Common myeloid progenitor, CD34-positive (primary cell): ENCODE measurements around the gene PPP5C.

Experiments used
- CTCF ChIA-PET: fragments of 350-600 bp; sonication (Branson Sonifier 250); formaldehyde crosslinking; loops from one replicate; lab custom pipeline; 2021; ENCODE audit warnings: antibody characterized with exemption; lab: Charles Lee
- POLR2A ChIA-PET: fragments of 350-600 bp; sonication (Branson Sonifier 250); formaldehyde crosslinking; loops from one replicate; lab custom pipeline; 2021; ENCODE audit warnings: antibody characterized with exemption; lab: Charles Lee
- DNase-seq, 3 donors: peaks; one replicate each; pipeline versions ENCODE4 v3.0.0 to v3.0.0-alpha.2; 2013
- H3K27ac ChIP-seq, 2 experiments: 1 replicate in 1 of 2; 2 replicates in 1 of 2; pipeline ENCODE4 v1.7.0; 2013; ENCODE audit warnings: inconsistent platforms in 2 of 2, low read length in 2 of 2, mild to moderate bottlenecking in 2 of 2, low read depth in 1 of 2, moderate library complexity in 1 of 2; ENCODE audit not compliant: severe bottlenecking in 2 of 2, insufficient read depth in 1 of 2, poor library complexity in 1 of 2
- H3K27me3 ChIP-seq, 5 experiments: replicated peaks in 2 of 5; 1 replicate in 3 of 5; 2 replicates in 2 of 5; pipeline versions ENCODE4 v1.6.1 to v1.7.0; 2013; ENCODE audit warnings: low read length in 4 of 5, mild to moderate bottlenecking in 2 of 5, moderate library complexity in 2 of 5, inconsistent platforms in 1 of 5; ENCODE audit not compliant: insufficient read depth in 5 of 5, control insufficient read depth in 4 of 5
- H3K36me3 ChIP-seq, 4 experiments: 1 replicate in 2 of 4; 2 replicates in 2 of 4; pipeline versions ENCODE4 v1.6.1 to v1.7.0; 2013; ENCODE audit warnings: low read length in 3 of 4, control low read depth in 1 of 4, mild to moderate bottlenecking in 1 of 4; ENCODE audit not compliant: control insufficient read depth in 4 of 4, insufficient read depth in 4 of 4
- H3K4me1 ChIP-seq, 4 experiments: 1 replicate in 3 of 4; 2 replicates in 1 of 4; pipeline versions ENCODE4 v1.6.1 to v1.7.1; 2013; ENCODE audit warnings: low read length in 3 of 4, mild to moderate bottlenecking in 3 of 4, control low read depth in 1 of 4, inconsistent platforms in 1 of 4, moderate library complexity in 1 of 4; ENCODE audit not compliant: control insufficient read depth in 4 of 4, insufficient read depth in 4 of 4; ENCODE audit errors: control extremely low read depth in 1 of 4
- H3K4me3 ChIP-seq, 7 experiments: 1 replicate in 4 of 7; 2 replicates in 3 of 7; pipeline versions ENCODE4 v1.5.1 to v1.7.0; 2013; ENCODE audit warnings: mild to moderate bottlenecking in 7 of 7, low read length in 6 of 7, moderate library complexity in 6 of 7, inconsistent platforms in 2 of 7, low read depth in 2 of 7, control low read depth in 1 of 7; ENCODE audit not compliant: insufficient read depth in 4 of 7, control insufficient read depth in 1 of 7; ENCODE audit errors: extremely low read depth in 1 of 7
- H3K9me3 ChIP-seq, 5 experiments: 1 replicate in 4 of 5; 2 replicates in 1 of 5; pipeline versions ENCODE4 v1.6.1 to v1.7.1; 2013; ENCODE audit warnings: low read length in 4 of 5, mild to moderate bottlenecking in 2 of 5, inconsistent platforms in 1 of 5, low read depth in 1 of 5, moderate library complexity in 1 of 5; ENCODE audit not compliant: control insufficient read depth in 4 of 5, insufficient read depth in 2 of 5; ENCODE audit errors: control extremely low read depth in 1 of 5
- WGBS: methylation state at CpG from one replicate; pipeline ENCODE4 v1.1.5; 2013; ENCODE audit not compliant: insufficient coverage; 5-methylcytosine and 5-hydroxymethylcytosine counted together

The PPP5C gene

GRCh38 chr19:46402725-46403124, 55.8 kb downstream of the PPP5C start:
- WGBS, result 91% methylated on average over 8 of the region's 11 CpGs
- no peaks in the 10 kb centered on the region for H3K36me3 ChIP-seq
- no peak for DNase-seq
- H3K27ac ChIP-seq, result no peak overlapping the region
- CTCF ChIA-PET, result interaction anchor here (0.6 to 4.9 kb wide), 13 partner anchors 8 to 111 kb away, joined by 3 to 31 read pairs (median 5); no protein-coding TSS in a partner anchor
- POLR2A ChIA-PET, result no interaction called here
- H3K27me3 ChIP-seq, result peaks cover 0 to 53% (median 27%) of the 10 kb centered on the region in 5 experiments
- no peak overlapping the region for H3K4me3 ChIP-seq
- H3K9me3 ChIP-seq, result no peaks in the 10 kb centered on the region
- peaks cover 0 to 18% (median 15%) of the 10 kb centered on the region in 4 experiments for H3K4me1 ChIP-seq

- Histone ChIP-seq H3K9me3 (no peaks in the 10 kb centered on the region), H3K27me3 (peaks cover 3 to 64% (median 31%) of the 10 kb centered on the region in 5 experiments), H3K27ac (no peak overlapping the region), H3K4me1 (peaks cover 0 to 22% (median 18%) of the 10 kb centered on the region in 4 experiments), H3K36me3 (no peaks in the 10 kb centered on the region), H3K4me3 (peak overlapping the region in 5 of 7 experiments; percentile 29 to 59 (median 44))
- 4% methylated on average over 32 of the region's 36 CpGs for WGBS
- ChIA-PET CTCF (interaction anchor here (0.6 to 2.3 kb wide), 9 partner anchors 22 to 116 kb away, joined by 3 to 15 read pairs (median 3); no protein-coding TSS in a partner anchor), POLR2A (interaction anchor here (0.7 kb wide), 1 partner anchor 22 kb away, joined by 3 read pairs; no protein-coding TSS in a partner anchor)
- peak in 2 of 3 donors; percentile 68 to 75 for DNase-seq
Observed at GRCh38 chr19:46404055-46404752, 57.3 kb downstream of the PPP5C start.

GRCh38 chr19:46404753-46405468, 58.0 kb downstream of the PPP5C start:
- ChIA-PET POLR2A (interaction anchor here (0.6 to 0.7 kb wide), 2 partner anchors 22 to 103 kb away, joined by 3 read pairs; no protein-coding TSS in a partner anchor), CTCF (interaction anchor here (1.0 to 1.7 kb wide), 6 partner anchors 9 to 84 kb away, joined by 3 to 8 read pairs (median 4); no protein-coding TSS in a partner anchor)
- WGBS, result 18% methylated on average over 31 of the region's 41 CpGs
- peak in 2 of 3 donors; percentile 51 to 73 for DNase-seq
- Histone ChIP-seq H3K4me3 (peak overlapping the region in 2 of 7 experiments; percentile 39 to 59), H3K9me3 (no peaks in the 10 kb centered on the region), H3K4me1 (peaks cover 0 to 22% (median 18%) of the 10 kb centered on the region in 4 experiments), H3K27me3 (peaks cover 3 to 63% (median 31%) of the 10 kb centered on the region in 5 experiments), H3K36me3 (no peaks in the 10 kb centered on the region), H3K27ac (no peak overlapping the region)

DNA sequence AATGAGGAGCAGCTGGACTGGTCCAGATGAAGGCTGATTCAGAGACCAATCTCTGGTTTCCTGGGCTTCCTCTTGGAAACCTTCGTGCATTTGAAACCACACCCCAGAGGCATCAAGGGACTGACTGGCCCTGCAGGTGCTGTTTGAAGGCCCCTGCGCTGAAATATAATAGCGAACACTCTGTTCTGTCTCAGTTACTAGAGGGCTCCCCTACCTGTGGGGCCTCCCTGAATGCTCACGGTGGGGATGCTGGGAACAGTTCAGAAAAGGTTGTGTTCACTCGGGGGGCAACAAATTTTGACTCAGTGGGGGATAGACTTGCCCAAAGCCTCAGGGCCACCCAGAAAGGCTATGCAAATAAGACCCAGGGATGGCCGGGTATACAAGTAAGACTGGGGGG, 60.1 kb downstream of the PPP5C start:
- Histone ChIP-seq H3K27me3 (peaks cover 3 to 76% (median 34%) of the 10 kb centered on the region in 5 experiments), H3K4me1 (peaks cover 0 to 23% (median 19%) of the 10 kb centered on the region in 4 experiments), H3K9me3 (no peaks in the 10 kb centered on the region), H3K4me3 (no peak overlapping the region), H3K27ac (no peak overlapping the region), H3K36me3 (no peaks in the 10 kb centered on the region)
- WGBS, result 20% methylated on average over 6 of the region's 6 CpGs
- no peak for DNase-seq
- ChIA-PET POLR2A (no interaction called here), CTCF (no interaction called here)

DNA sequence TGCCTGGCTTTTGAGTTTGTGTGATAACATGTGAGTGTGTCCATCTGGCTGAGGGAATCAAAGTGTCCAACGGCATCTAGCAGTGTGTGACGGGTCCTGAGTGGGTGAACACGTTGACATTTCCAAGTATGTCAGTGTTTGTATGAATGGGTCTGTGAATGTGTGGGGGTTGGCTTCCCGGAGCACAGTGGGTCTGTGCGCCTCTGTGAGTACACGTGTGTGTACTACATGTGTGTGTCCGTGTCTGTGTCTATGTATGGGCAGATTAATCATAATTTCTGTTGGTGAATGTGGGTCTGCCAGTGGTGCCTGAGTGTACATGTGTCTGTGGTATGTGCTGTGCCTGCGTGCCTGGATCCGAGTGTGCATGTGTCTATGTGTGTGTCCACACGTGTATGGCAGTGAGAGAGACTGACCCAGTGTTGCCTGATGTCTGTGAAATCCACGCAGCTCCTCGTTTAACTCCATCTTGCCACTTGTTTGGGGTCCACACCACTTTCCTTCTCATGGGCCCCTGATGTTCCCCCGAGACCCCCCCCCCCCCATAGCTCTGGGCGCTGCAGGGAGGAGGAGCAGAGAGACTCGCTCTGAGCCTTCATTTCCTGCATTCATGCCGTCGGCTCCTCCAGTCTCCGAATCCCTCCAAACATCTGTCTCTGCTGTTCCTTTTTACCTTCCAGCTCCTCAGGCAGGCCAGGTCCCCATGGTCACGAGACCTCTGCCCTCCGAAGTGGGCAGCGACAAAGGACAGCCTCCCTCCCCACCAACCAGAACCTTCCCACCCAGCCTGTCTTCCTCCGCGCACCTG, 61.2 kb downstream of the PPP5C start:
- no peaks in the 10 kb centered on the region for H3K36me3 ChIP-seq
- POLR2A ChIA-PET, result interaction anchor here (0.6 kb wide), 1 partner anchor 297 kb away, joined by 3 read pairs; no protein-coding TSS in a partner anchor

GRCh38 chr19:46408664-46409039, 61.8 kb downstream of the PPP5C start:
- Histone ChIP-seq H3K27me3 (peaks cover 3 to 88% (median 38%) of the 10 kb centered on the region in 5 experiments), H3K9me3 (no peaks in the 10 kb centered on the region), H3K4me1 (peaks cover 0 to 37% (median 27%) of the 10 kb centered on the region in 4 experiments), H3K27ac (no peak overlapping the region), H3K36me3 (no peaks in the 10 kb centered on the region), H3K4me3 (no peak overlapping the region)
- CTCF ChIA-PET, result no interaction called here
- no peak for DNase-seq
- POLR2A ChIA-PET, result no interaction called here
- WGBS, result 24% methylated on average over 8 of the region's 11 CpGs

More for the DNA sequence above, 61.2 kb downstream of the PPP5C start:
- no peaks in the 10 kb centered on the region for H3K9me3 ChIP-seq
- H3K27me3 ChIP-seq, result peaks cover 3 to 87% (median 35%) of the 10 kb centered on the region in 5 experiments
- 43% methylated on average over 16 of the region's 23 CpGs for WGBS
- H3K4me3 ChIP-seq, result no peak overlapping the region
- no peak for DNase-seq
- H3K27ac ChIP-seq, result no peak overlapping the region
- CTCF ChIA-PET, result no interaction called here
- peaks cover 0 to 33% (median 24%) of the 10 kb centered on the region in 4 experiments for H3K4me1 ChIP-seq
